Neural progenitor cell (in vitro differentiated cells): Measurements from ENCODE around the gene LRRC8A. TPM values are rescaled to one million over a fixed set of nuclear protein-coding genes. Genes with fewer than 3 reads are reported as not detected.

Experiments
- DNase-seq: peaks from one replicate; pipeline ENCODE4 v3.0.0-alpha.2; 2016; ENCODE audit warnings: low spot score
- H2AFZ ChIP-seq: fragments of 200-600 bp; sonication (generic); replicated peaks from 2 replicates; pipeline ENCODE4 v1.6.1; 2016; ENCODE audit warnings: antibody characterized with exemption
- H3F3A ChIP-seq: fragments of 200-600 bp; sonication (generic); 2 replicates; pipeline ENCODE4 v1.6.1; 2016; ENCODE audit warnings: antibody characterized with exemption, low read depth
- H3K27ac ChIP-seq: fragments of 200-600 bp; sonication (generic); 2 replicates; pipeline ENCODE4 v1.5.1; 2016; ENCODE audit warnings: mild to moderate bottlenecking
- H3K27me3 ChIP-seq: fragments of 200-600 bp; sonication (generic); 2 replicates; pipeline ENCODE4 v1.6.1; 2016; ENCODE audit warnings: mild to moderate bottlenecking, moderate library complexity
- H3K36me3 ChIP-seq: fragments of 200-600 bp; sonication (generic); 2 replicates; pipeline ENCODE4 v1.5.1; 2016
- H3K4me1 ChIP-seq: fragments of 200-600 bp; sonication (generic); 2 replicates; pipeline ENCODE4 v1.6.1; 2016; ENCODE audit warnings: mixed run types
- H3K4me2 ChIP-seq: fragments of 200-600 bp; sonication (generic); 2 replicates; pipeline ENCODE4 v1.6.1; 2016
- H3K4me3 ChIP-seq: fragments of 200-600 bp; sonication (generic); 2 replicates; pipeline ENCODE4 v1.5.1; 2016
- H3K79me2 ChIP-seq: fragments of 200-600 bp; sonication (generic); 2 replicates; pipeline ENCODE4 v1.6.1; 2016; ENCODE audit warnings: low read depth
- H3K9ac ChIP-seq: fragments of 200-600 bp; sonication (generic); 2 replicates; pipeline ENCODE4 v1.6.1; 2016
- H3K9me3 ChIP-seq: fragments of 200-600 bp; sonication (generic); 2 replicates; pipeline ENCODE4 v1.5.1; 2016; ENCODE audit warnings: low read depth
- H4K20me1 ChIP-seq: fragments of 200-600 bp; sonication (generic); 2 replicates; pipeline ENCODE4 v1.6.1; 2016; ENCODE audit warnings: low read depth
- H3K27ac Mint-ChIP-seq: 3 replicates; pipeline ENCODE4 v1.8.0; 2021; ENCODE audit warnings: mixed read lengths
- H3K27me3 Mint-ChIP-seq: 2 replicates; pipeline ENCODE4 v1.8.0; 2022; ENCODE audit warnings: low read depth, mild to moderate bottlenecking, inconsistent platforms, moderate library complexity, mixed read lengths; ENCODE audit not compliant: insufficient read depth
- H3K36me3 Mint-ChIP-seq: 3 replicates; pipeline ENCODE4 v1.8.0; 2021; ENCODE audit warnings: mixed read lengths
- H3K4me1 Mint-ChIP-seq: 3 replicates; pipeline ENCODE4 v1.8.0; 2021; ENCODE audit warnings: mixed read lengths
- H3K4me3 Mint-ChIP-seq: 3 replicates; pipeline ENCODE4 v1.8.0; 2021; ENCODE audit warnings: mild to moderate bottlenecking, moderate library complexity, mixed read lengths
- H3K9me3 Mint-ChIP-seq: 3 replicates; pipeline ENCODE4 v1.8.0; 2020; ENCODE audit warnings: mixed read lengths
- EZH2 ChIP-seq: fragments of 200-600 bp; sonication (generic); IDR thresholded peaks from 2 replicates; pipeline ENCODE4 v1.6.1; 2017; ENCODE audit warnings: antibody characterized with exemption, mild to moderate bottlenecking, moderate library complexity
- EZH2phosphoT487 ChIP-seq: fragments of 200-600 bp; sonication (generic); IDR thresholded peaks from 2 replicates; pipeline ENCODE4 v1.6.1; 2017; ENCODE audit warnings: antibody characterized with exemption
- total RNA-seq: library from RNA; depleted of rRNA; stranded (reverse); fragments of >200 nt; gene quantifications from 2 replicates; pipeline ENCODE4 v1.2.3, GENCODE V29; 2015; ENCODE audit warnings: low replicate concordance
- TF ChIP-seq, protein P1 (sequence below): fragments of 200-600 bp; sonication (generic); IDR thresholded peaks from 2 replicates; pipeline ENCODE4 v1.5.1; 2017; ENCODE audit warnings: antibody characterized with exemption, mild to moderate bottlenecking

The LRRC8A gene
- total RNA-seq, 1 donor from 2014 or later, result 17.1 TPM

GRCh38 chr9:128887914-128888350 lies 6.0 kb downstream of the LRRC8A start:
- H3K4me2 ChIP-seq, result peak overlapping the region; percentile 0

DNA sequence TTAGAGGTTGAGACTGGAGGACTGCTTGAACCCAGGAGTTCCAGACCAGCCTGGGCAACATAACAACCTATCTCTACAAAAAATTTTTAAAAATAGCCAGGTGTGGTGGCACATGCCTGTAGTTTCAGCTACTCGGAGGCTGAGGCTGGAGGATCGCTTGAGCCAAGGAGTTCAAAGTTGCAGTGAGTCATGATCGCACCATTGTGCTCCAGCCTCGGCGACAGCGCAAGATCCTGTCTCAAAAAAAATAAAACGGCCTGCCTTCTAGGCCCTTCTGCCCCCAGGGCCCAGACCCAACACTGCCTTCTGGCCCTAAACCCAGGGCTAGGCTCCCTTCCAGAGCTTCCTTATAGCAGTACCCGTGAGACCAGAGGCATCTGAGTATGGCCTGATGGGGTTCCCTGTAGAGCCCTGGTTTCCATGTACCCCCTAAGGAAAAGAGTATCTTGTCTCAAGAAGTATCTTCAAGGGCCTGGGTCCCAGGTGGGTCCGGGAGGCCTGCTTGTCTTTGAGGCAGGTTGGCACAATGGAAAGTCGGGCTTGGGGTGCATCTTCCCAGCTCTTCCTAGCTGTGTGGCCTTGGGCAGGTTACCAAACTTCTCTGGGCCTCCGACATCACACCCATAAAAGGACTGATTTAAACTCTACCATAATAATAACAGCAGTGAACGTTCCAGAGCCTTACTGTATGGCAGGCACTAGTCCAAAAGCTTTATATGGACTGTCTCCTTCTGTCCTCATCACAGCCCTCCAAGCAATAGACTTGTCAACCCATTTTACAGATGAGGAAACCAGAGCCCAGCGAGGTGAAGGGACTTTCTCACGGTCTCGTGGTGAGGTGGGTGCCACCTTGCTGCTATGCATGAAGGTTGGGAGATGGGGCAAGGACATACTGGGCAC lies 9.6 kb downstream of the LRRC8A start:
- Histone ChIP-seq H3K9me3 (no peaks in the 10 kb centered on the region), H3K27me3 (no peaks in the 10 kb centered on the region), H2AFZ (no peak overlapping the region), H3K9ac (no peak overlapping the region), H3K4me1 (peaks cover 5% of the 10 kb centered on the region), H3K4me3 (no peak overlapping the region), H3K27ac (no peak overlapping the region), H3K36me3 (no peaks in the 10 kb centered on the region), H4K20me1 (peaks cover 62% of the 10 kb centered on the region), H3K4me2 (no peak overlapping the region), H3F3A (peaks cover 12% of the 10 kb centered on the region), H3K79me2 (peaks cover 36% of the 10 kb centered on the region)
- H3K9me3 Mint-ChIP-seq, result no peaks in the 10 kb centered on the region
- H3K27me3 Mint-ChIP-seq, result peaks cover 4% of the 10 kb centered on the region
- DNase-seq, result no peak
- H3K36me3 Mint-ChIP-seq, result peaks cover 10% of the 10 kb centered on the region
- TF ChIP-seq EZH2 (no peak), EZH2phosphoT487 (no peak)
- TF ChIP-seq, protein P1, sequence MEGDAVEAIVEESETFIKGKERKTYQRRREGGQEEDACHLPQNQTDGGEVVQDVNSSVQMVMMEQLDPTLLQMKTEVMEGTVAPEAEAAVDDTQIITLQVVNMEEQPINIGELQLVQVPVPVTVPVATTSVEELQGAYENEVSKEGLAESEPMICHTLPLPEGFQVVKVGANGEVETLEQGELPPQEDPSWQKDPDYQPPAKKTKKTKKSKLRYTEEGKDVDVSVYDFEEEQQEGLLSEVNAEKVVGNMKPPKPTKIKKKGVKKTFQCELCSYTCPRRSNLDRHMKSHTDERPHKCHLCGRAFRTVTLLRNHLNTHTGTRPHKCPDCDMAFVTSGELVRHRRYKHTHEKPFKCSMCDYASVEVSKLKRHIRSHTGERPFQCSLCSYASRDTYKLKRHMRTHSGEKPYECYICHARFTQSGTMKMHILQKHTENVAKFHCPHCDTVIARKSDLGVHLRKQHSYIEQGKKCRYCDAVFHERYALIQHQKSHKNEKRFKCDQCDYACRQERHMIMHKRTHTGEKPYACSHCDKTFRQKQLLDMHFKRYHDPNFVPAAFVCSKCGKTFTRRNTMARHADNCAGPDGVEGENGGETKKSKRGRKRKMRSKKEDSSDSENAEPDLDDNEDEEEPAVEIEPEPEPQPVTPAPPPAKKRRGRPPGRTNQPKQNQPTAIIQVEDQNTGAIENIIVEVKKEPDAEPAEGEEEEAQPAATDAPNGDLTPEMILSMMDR, result no peak
- H3K4me3 Mint-ChIP-seq, result no peak overlapping the region
- H3K27ac Mint-ChIP-seq, result no peak overlapping the region
- peaks cover 29% of the 10 kb centered on the region for H3K4me1 Mint-ChIP-seq

More at GRCh38 chr9:128887914-128888350, 6.0 kb downstream of the LRRC8A start:
- TF ChIP-seq EZH2 (no peak), EZH2phosphoT487 (no peak)
- TF ChIP-seq, protein P1, result no peak
- Mint-ChIP-seq H3K27ac (no peak overlapping the region), H3K9me3 (no peaks in the 10 kb centered on the region), H3K4me1 (peaks cover 24% of the 10 kb centered on the region), H3K27me3 (peaks cover 7% of the 10 kb centered on the region), H3K36me3 (peaks cover 7% of the 10 kb centered on the region), H3K4me3 (no peak overlapping the region)
- Histone ChIP-seq H3K4me1 (peaks cover 7% of the 10 kb centered on the region), H2AFZ (no peak overlapping the region), H3K9ac (no peak overlapping the region), H4K20me1 (peaks cover 84% of the 10 kb centered on the region), H3K27me3 (no peaks in the 10 kb centered on the region), H3K9me3 (no peaks in the 10 kb centered on the region), H3K79me2 (peaks cover 63% of the 10 kb centered on the region), H3K27ac (no peak overlapping the region), H3K36me3 (no peaks in the 10 kb centered on the region), H3K4me3 (no peak overlapping the region), H3F3A (peaks cover 12% of the 10 kb centered on the region)
- peak; percentile 41 for DNase-seq

GRCh38 chr9:128892221-128892921 lies 10.4 kb downstream of the LRRC8A start:
- no peak overlapping the region for H3K4me3 Mint-ChIP-seq
- no peak overlapping the region for H3K9ac ChIP-seq
- H3K27ac Mint-ChIP-seq, result no peak overlapping the region
- H3K27me3 Mint-ChIP-seq, result peaks cover 4% of the 10 kb centered on the region
- no peaks in the 10 kb centered on the region for H3K9me3 ChIP-seq
- no peak overlapping the region for H3K4me2 ChIP-seq
- peaks cover 4% of the 10 kb centered on the region for H3F3A ChIP-seq
- DNase-seq, result no peak
- H3K4me1 Mint-ChIP-seq, result peaks cover 28% of the 10 kb centered on the region
- H3K27me3 ChIP-seq, result no peaks in the 10 kb centered on the region
- no peaks in the 10 kb centered on the region for H3K9me3 Mint-ChIP-seq
- H4K20me1 ChIP-seq, result peaks cover 54% of the 10 kb centered on the region
- peaks cover 31% of the 10 kb centered on the region for H3K79me2 ChIP-seq
- no peak overlapping the region for H3K4me3 ChIP-seq
- H3K27ac ChIP-seq, result no peak overlapping the region
- H3K4me1 ChIP-seq, result peaks cover 5% of the 10 kb centered on the region
- no peaks in the 10 kb centered on the region for H3K36me3 ChIP-seq
- TF ChIP-seq EZH2 (no peak), EZH2phosphoT487 (no peak)
- TF ChIP-seq, protein P1, result no peak
- peaks cover 12% of the 10 kb centered on the region for H3K36me3 Mint-ChIP-seq
- no peak overlapping the region for H2AFZ ChIP-seq
